ENCODE measurements around the gene C3orf33. TPM values are rescaled to one million over a fixed set of nuclear protein-coding genes. Genes with fewer than 3 reads are reported as not detected.

C3orf33 gene
- polyA plus RNA-seq, 2 donors: 0.57 to 0.98 TPM

- H3K27ac ChIP-seq (ENCODE audit: low read depth in 2 of 2, low read length in 1 of 2): no peak overlapping the region
- no peak overlapping the region for H3K4me3 ChIP-seq (ENCODE audit: low read depth in 1 of 2, low read length in 2 of 2)
- H3K4me1 ChIP-seq (ENCODE audit: control insufficient read depth in 2 of 2, insufficient read depth in 2 of 2, low read length in 1 of 2): no peaks in the 10 kb centered on the region
- 94 to 97% methylated on average over 4 of the region's 4 CpGs for WGBS, 2 donors
- no peaks in the 10 kb centered on the region for H3K27me3 ChIP-seq (ENCODE audit: control insufficient read depth in 1 of 2, insufficient read depth in 2 of 2, low read length in 2 of 2)
- no peaks in the 10 kb centered on the region for H3K9me3 ChIP-seq (ENCODE audit: control insufficient read depth in 2 of 2, insufficient read depth in 1 of 2, low read depth in 1 of 2, low read length in 1 of 2)
- H3K36me3 ChIP-seq (ENCODE audit: control insufficient read depth in 2 of 2, insufficient read depth in 2 of 2, low read length in 1 of 2): no peaks in the 10 kb centered on the region
Observed at GRCh38 chr3:155760653-155761052, 45.4 kb downstream of the C3orf33 start.

GRCh38 chr3:155757577-155757976, 48.5 kb downstream of the C3orf33 start:
- 92 to 98% methylated on average over 7 of the region's 7 CpGs for WGBS, 2 donors
- Histone ChIP-seq H3K27ac (ENCODE audit: low read depth in 2 of 2, low read length in 1 of 2) (no peak overlapping the region), H3K4me3 (ENCODE audit: low read depth in 1 of 2, low read length in 2 of 2) (no peak overlapping the region), H3K4me1 (ENCODE audit: control insufficient read depth in 2 of 2, insufficient read depth in 2 of 2, low read length in 1 of 2) (no peaks in the 10 kb centered on the region), H3K27me3 (ENCODE audit: control insufficient read depth in 1 of 2, insufficient read depth in 2 of 2, low read length in 2 of 2) (no peaks in the 10 kb centered on the region), H3K9me3 (ENCODE audit: control insufficient read depth in 2 of 2, insufficient read depth in 1 of 2, low read depth in 1 of 2, low read length in 1 of 2) (no peaks in the 10 kb centered on the region), H3K36me3 (ENCODE audit: control insufficient read depth in 2 of 2, insufficient read depth in 2 of 2, low read length in 1 of 2) (no peaks in the 10 kb centered on the region)

GRCh38 chr3:155753038-155753639, 52.9 kb downstream of the C3orf33 start:
- Histone ChIP-seq H3K36me3 (ENCODE audit: control insufficient read depth in 2 of 2, insufficient read depth in 2 of 2, low read length in 1 of 2) (no peaks in the 10 kb centered on the region), H3K27me3 (ENCODE audit: control insufficient read depth in 1 of 2, insufficient read depth in 2 of 2, low read length in 2 of 2) (no peaks in the 10 kb centered on the region), H3K27ac (ENCODE audit: low read depth in 2 of 2, low read length in 1 of 2) (no peak overlapping the region), H3K4me1 (ENCODE audit: control insufficient read depth in 2 of 2, insufficient read depth in 2 of 2, low read length in 1 of 2) (no peaks in the 10 kb centered on the region), H3K9me3 (ENCODE audit: control insufficient read depth in 2 of 2, insufficient read depth in 1 of 2, low read depth in 1 of 2, low read length in 1 of 2) (no peaks in the 10 kb centered on the region), H3K4me3 (ENCODE audit: low read depth in 1 of 2, low read length in 2 of 2) (no peak overlapping the region)
- WGBS, 2 donors: 70 to 77% methylated on average over 11 of the region's 11 CpGs

GRCh38 chr3:155748611-155749365, 57.3 kb downstream of the C3orf33 start:
- 65 to 71% methylated on average over 8 of the region's 8 CpGs for WGBS, 2 donors
- H3K9me3 ChIP-seq (ENCODE audit: control insufficient read depth in 2 of 2, insufficient read depth in 1 of 2, low read depth in 1 of 2, low read length in 1 of 2): no peaks in the 10 kb centered on the region
- H3K36me3 ChIP-seq (ENCODE audit: control insufficient read depth in 2 of 2, insufficient read depth in 2 of 2, low read length in 1 of 2): no peaks in the 10 kb centered on the region
- H3K27me3 ChIP-seq (ENCODE audit: control insufficient read depth in 1 of 2, insufficient read depth in 2 of 2, low read length in 2 of 2): no peaks in the 10 kb centered on the region
- H3K27ac ChIP-seq (ENCODE audit: low read depth in 2 of 2, low read length in 1 of 2): no peak overlapping the region
- H3K4me1 ChIP-seq (ENCODE audit: control insufficient read depth in 2 of 2, insufficient read depth in 2 of 2, low read length in 1 of 2): peaks cover 2 to 10% of the 10 kb centered on the region in 2 donors
- no peak overlapping the region for H3K4me3 ChIP-seq (ENCODE audit: low read depth in 1 of 2, low read length in 2 of 2)

- Histone ChIP-seq H3K4me3 (ENCODE audit: low read depth in 1 of 2, low read length in 2 of 2) (no peak overlapping the region), H3K9me3 (ENCODE audit: control insufficient read depth in 2 of 2, insufficient read depth in 1 of 2, low read depth in 1 of 2, low read length in 1 of 2) (no peaks in the 10 kb centered on the region)
- WGBS, 2 donors: 74 to 80% methylated on average over 3 of the region's 3 CpGs
Observed at GRCh38 chr3:155747946-155748290, 58.2 kb downstream of the C3orf33 start.

GRCh38 chr3:155747286-155747945, 58.7 kb downstream of the C3orf33 start:
- Histone ChIP-seq H3K27me3 (ENCODE audit: control insufficient read depth in 1 of 2, insufficient read depth in 2 of 2, low read length in 2 of 2) (no peaks in the 10 kb centered on the region), H3K4me3 (ENCODE audit: low read depth in 1 of 2, low read length in 2 of 2) (no peak overlapping the region), H3K9me3 (ENCODE audit: control insufficient read depth in 2 of 2, insufficient read depth in 1 of 2, low read depth in 1 of 2, low read length in 1 of 2) (no peaks in the 10 kb centered on the region), H3K4me1 (ENCODE audit: control insufficient read depth in 2 of 2, insufficient read depth in 2 of 2, low read length in 1 of 2) (peaks cover 2 to 10% of the 10 kb centered on the region in 2 donors), H3K27ac (ENCODE audit: low read depth in 2 of 2, low read length in 1 of 2) (no peak overlapping the region), H3K36me3 (ENCODE audit: control insufficient read depth in 2 of 2, insufficient read depth in 2 of 2, low read length in 1 of 2) (no peaks in the 10 kb centered on the region)
- 63 to 68% methylated on average over 2 of the region's 2 CpGs for WGBS, 2 donors

More at GRCh38 chr3:155747946-155748290, 58.2 kb downstream of the C3orf33 start:
- Histone ChIP-seq H3K36me3 (ENCODE audit: control insufficient read depth in 2 of 2, insufficient read depth in 2 of 2, low read length in 1 of 2) (no peaks in the 10 kb centered on the region), H3K27me3 (ENCODE audit: control insufficient read depth in 1 of 2, insufficient read depth in 2 of 2, low read length in 2 of 2) (no peaks in the 10 kb centered on the region), H3K27ac (ENCODE audit: low read depth in 2 of 2, low read length in 1 of 2) (no peak overlapping the region), H3K4me1 (ENCODE audit: control insufficient read depth in 2 of 2, insufficient read depth in 2 of 2, low read length in 1 of 2) (peaks cover 2 to 10% of the 10 kb centered on the region in 2 donors)

GRCh38 chr3:155746703-155747102, 59.4 kb downstream of the C3orf33 start:
- H3K27ac ChIP-seq (ENCODE audit: low read depth in 2 of 2, low read length in 1 of 2): no peak overlapping the region
- H3K36me3 ChIP-seq (ENCODE audit: control insufficient read depth in 2 of 2, insufficient read depth in 2 of 2, low read length in 1 of 2): no peaks in the 10 kb centered on the region
- H3K4me3 ChIP-seq (ENCODE audit: low read depth in 1 of 2, low read length in 2 of 2): no peak overlapping the region
- no peaks in the 10 kb centered on the region for H3K27me3 ChIP-seq (ENCODE audit: control insufficient read depth in 1 of 2, insufficient read depth in 2 of 2, low read length in 2 of 2)
- H3K4me1 ChIP-seq (ENCODE audit: control insufficient read depth in 2 of 2, insufficient read depth in 2 of 2, low read length in 1 of 2): peaks cover 2 to 10% of the 10 kb centered on the region in 2 donors
- H3K9me3 ChIP-seq (ENCODE audit: control insufficient read depth in 2 of 2, insufficient read depth in 1 of 2, low read depth in 1 of 2, low read length in 1 of 2): no peaks in the 10 kb centered on the region
- 81 to 86% methylated on average over 1 of the region's 1 CpG for WGBS, 2 donors

- no peaks in the 10 kb centered on the region for H3K27me3 ChIP-seq (ENCODE audit: control insufficient read depth in 1 of 2, insufficient read depth in 2 of 2, low read length in 2 of 2)
- WGBS, 2 donors: 20 to 21% methylated on average over 19 of the region's 19 CpGs
- H3K4me1 ChIP-seq (ENCODE audit: control insufficient read depth in 2 of 2, insufficient read depth in 2 of 2, low read length in 1 of 2): peaks cover 2 to 10% of the 10 kb centered on the region in 2 donors
- H3K36me3 ChIP-seq (ENCODE audit: control insufficient read depth in 2 of 2, insufficient read depth in 2 of 2, low read length in 1 of 2): no peaks in the 10 kb centered on the region
- H3K9me3 ChIP-seq (ENCODE audit: control insufficient read depth in 2 of 2, insufficient read depth in 1 of 2, low read depth in 1 of 2, low read length in 1 of 2): no peaks in the 10 kb centered on the region
- H3K4me3 ChIP-seq (ENCODE audit: low read depth in 1 of 2, low read length in 2 of 2): peak overlapping the region in 1 of 2 donors; percentile 80
- H3K27ac ChIP-seq (ENCODE audit: low read depth in 2 of 2, low read length in 1 of 2): no peak overlapping the region
Observed at GRCh38 chr3:155745795-155746550, 60.1 kb downstream of the C3orf33 start.

- WGBS, 2 donors: 0 to 1% methylated on average over 32 to 33 of the region's 33 CpGs
- Histone ChIP-seq H3K27ac (ENCODE audit: low read depth in 2 of 2, low read length in 1 of 2) (no peak within 1 kb of the TSS), H3K36me3 (ENCODE audit: control insufficient read depth in 2 of 2, insufficient read depth in 2 of 2, low read length in 1 of 2) (no peaks in the 10 kb centered on the region), H3K4me3 (ENCODE audit: low read depth in 1 of 2, low read length in 2 of 2) (peak within 1 kb of the TSS; percentile 52 to 80), H3K9me3 (ENCODE audit: control insufficient read depth in 2 of 2, insufficient read depth in 1 of 2, low read depth in 1 of 2, low read length in 1 of 2) (no peaks in the 10 kb centered on the region), H3K27me3 (ENCODE audit: control insufficient read depth in 1 of 2, insufficient read depth in 2 of 2, low read length in 2 of 2) (no peaks in the 10 kb centered on the region), H3K4me1 (ENCODE audit: control insufficient read depth in 2 of 2, insufficient read depth in 2 of 2, low read length in 1 of 2) (peaks cover 2 to 10% of the 10 kb centered on the region in 2 donors)
Observed at GRCh38 chr3:155744626-155745324, 61.3 kb downstream of the C3orf33 start, which contains the start of gene PLCH1. Gene PLCH1, minus strand, starts transcription at chr3:155745071. Its CDS starts 40,847 bp downstream, at chr3:155704224.

Measured in esophagus (tissue), 2 donors.